Right renal cortex interstitium (tissue), 3 donors: ENCODE data around the gene TMEM150B. TPM values are rescaled to one million over a fixed set of nuclear protein-coding genes. Genes with fewer than 3 reads are reported as not detected.

Experiments
- polyA plus RNA-seq, 3 donors: library from polyadenylated mRNA; unstranded; fragments of 120-200 nt; gene quantifications; one replicate each; pipeline ENCODE4 v1.2.1, GENCODE V29; 2013; ENCODE audit not compliant: insufficient read length in 3 of 3

Gene TMEM150B
- polyA plus RNA-seq, 3 donors, result 0.83 to 1.6 (median 1.1) TPM

Other genes starting within 250 kb of the TMEM150B start
- 10 to 100 TPM; 40.0 to 48.6 (median 47.5) TPM for gene EPS8L1, start 249.5 kb downstream of the TMEM150B start, polyA plus RNA-seq
- 10 to 100 TPM; 60.0 to 64.3 (median 64.1) TPM for gene PPP1R12C, start 207.7 kb downstream of the TMEM150B start, polyA plus RNA-seq
- gene TNNT1, start 176.1 kb downstream of the TMEM150B start, polyA plus RNA-seq, result 1 to 10 TPM; 2.1 to 7.7 (median 3.9) TPM
- gene TNNI3, start 167.6 kb downstream of the TMEM150B start, polyA plus RNA-seq, result 1 to 10 TPM; 2.9 to 4.9 (median 4.8) TPM
- 1 to 10 TPM; 5.4 to 7.9 (median 6.9) TPM for gene DNAAF3, start 158.7 kb downstream of the TMEM150B start, polyA plus RNA-seq
- gene SYT5, start 145.1 kb downstream of the TMEM150B start, polyA plus RNA-seq, result under 1 TPM; 0.18 to 0.60 (median 0.41) TPM
- under 1 TPM; 0.04 to 0.07 (median 0.07) TPM for gene PTPRH, start 115.8 kb downstream of the TMEM150B start, polyA plus RNA-seq
- gene TMEM86B, start 96.6 kb downstream of the TMEM150B start, polyA plus RNA-seq, result 1 to 10 TPM; 1.7 to 2.4 (median 2.2) TPM
- gene PPP6R1, start 66.3 kb downstream of the TMEM150B start, polyA plus RNA-seq, result 10 to 100 TPM; 37.4 to 49.3 (median 39.1) TPM
- 10 to 100 TPM; 23.1 to 29.3 (median 25.7) TPM for gene HSPBP1, start 45.2 kb downstream of the TMEM150B start, polyA plus RNA-seq
- 10 to 100 TPM; 11.5 to 13.1 (median 11.8) TPM for gene BRSK1, start 41.3 kb downstream of the TMEM150B start, polyA plus RNA-seq
- 10 to 100 TPM; 12.1 to 13.9 (median 13.4) TPM for gene KMT5C, start 14.5 kb upstream of the TMEM150B start, polyA plus RNA-seq
- under 1 TPM; 0.31 to 0.97 (median 0.54) TPM for gene COX6B2, start 29.4 kb upstream of the TMEM150B start, polyA plus RNA-seq
- under 1 TPM in 1 of 3 donors, not detected in 2; 0.06 TPM for gene GARIN5B, start 37.9 kb upstream of the TMEM150B start, polyA plus RNA-seq
- gene IL11, start 45.1 kb upstream of the TMEM150B start, polyA plus RNA-seq, result 1 to 10 TPM in 1 of 3 donors, under 1 TPM in 2; 0.69 to 1.0 (median 0.90) TPM
- under 1 TPM in 2 of 3 donors, not detected in 1; 0.23 to 0.36 TPM for gene TMEM190, start 51.5 kb upstream of the TMEM150B start, polyA plus RNA-seq
- gene TMEM238, start 59.0 kb upstream of the TMEM150B start, polyA plus RNA-seq, result under 1 TPM; 0.15 to 0.42 (median 0.32) TPM
- 100 to 1,000 TPM; 731 to 916 (median 764) TPM for gene RPL28, start 60.6 kb upstream of the TMEM150B start, polyA plus RNA-seq
- 10 to 100 TPM; 38.8 to 53.3 (median 46.7) TPM for gene UBE2S, start 82.4 kb upstream of the TMEM150B start, polyA plus RNA-seq
- gene SHISA7, start 118.0 kb upstream of the TMEM150B start, polyA plus RNA-seq, result under 1 TPM; 0.11 to 0.19 (median 0.13) TPM
- gene ISOC2, start 136.3 kb upstream of the TMEM150B start, polyA plus RNA-seq, result 10 to 100 TPM; 28.7 to 38.3 (median 31.9) TPM
- gene C19orf85, start 139.4 kb upstream of the TMEM150B start, polyA plus RNA-seq, result not detected
- 1 to 10 TPM; 2.0 to 3.0 (median 3.0) TPM for gene ZNF628, start 151.3 kb upstream of the TMEM150B start, polyA plus RNA-seq
- 10 to 100 TPM; 44.7 to 51.7 (median 45.9) TPM for gene NAT14, start 159.8 kb upstream of the TMEM150B start, polyA plus RNA-seq
- 1 to 10 TPM; 1.1 to 1.6 (median 1.2) TPM for gene SSC5D, start 163.1 kb upstream of the TMEM150B start, polyA plus RNA-seq
- under 1 TPM; 0.37 to 0.51 (median 0.50) TPM for gene SBK2, start 211.8 kb upstream of the TMEM150B start, polyA plus RNA-seq
- under 1 TPM in 2 of 3 donors, not detected in 1; 0.15 to 0.21 TPM for gene SBK3, start 220.2 kb upstream of the TMEM150B start, polyA plus RNA-seq